ENCODE data around the gene TXNDC8.

- no peak for TF ChIP-seq CTCF (IDR thresholded peaks at IDR 0.05)
- TF ChIP-seq POLR2AphosphoS5 (IDR thresholded peaks at IDR 0.05; ENCODE audit: insufficient read depth in 1 of 2, low read depth in 1 of 2) = no peak
Observed at GRCh38 chr9:110308633-110309038, 29.0 kb downstream of the TXNDC8 start.

All from vagina (tissue), 2 donors.